Gastroesophageal sphincter (tissue), 3 donors: ENCODE measurements around the gene ENC1.

ENCODE experiments used
- CTCF ChIP-seq, 4 experiments: fragments of 200-600 bp in 2 of 4; fragments of 450-650 bp in 2 of 4; sonication (generic) in 1 of 4; IDR thresholded peaks; one replicate each; pipeline ENCODE4 v1.5.1; 2017 to 2019; ENCODE audit warnings: antibody characterized with exemption in 4 of 4, mild to moderate bottlenecking in 2 of 4, moderate library complexity in 2 of 4
- POLR2A ChIP-seq, 2 donors: fragments of 450-650 bp; IDR thresholded peaks; one replicate each; pipeline ENCODE4 v1.6.1; 2017; ENCODE audit warnings: antibody characterized with exemption in 2 of 2, mild to moderate bottlenecking in 2 of 2, moderate library complexity in 1 of 2
- POLR2AphosphoS5 ChIP-seq: sonication (generic); formaldehyde crosslinking; IDR thresholded peaks from one replicate; pipeline ENCODE4 v1.6.1; 2017; ENCODE audit warnings: antibody characterized with exemption

- no peak for TF ChIP-seq POLR2AphosphoS5
- TF ChIP-seq CTCF (IDR thresholded peaks at IDR 0.05) = no peak
- no peak for TF ChIP-seq POLR2A (IDR thresholded peaks at IDR 0.05)
These were observed 2.0 kb downstream of the ENC1 start for GRCh38 chr5:74638544-74638969.
